ENCODE results near the gene ERO1A. TPM values are rescaled to one million over a fixed set of nuclear protein-coding genes. Genes with fewer than 3 reads are reported as not detected.

ERO1A gene
- total RNA-seq, 1 experiment from 2014 or later, result 118 TPM

DNA sequence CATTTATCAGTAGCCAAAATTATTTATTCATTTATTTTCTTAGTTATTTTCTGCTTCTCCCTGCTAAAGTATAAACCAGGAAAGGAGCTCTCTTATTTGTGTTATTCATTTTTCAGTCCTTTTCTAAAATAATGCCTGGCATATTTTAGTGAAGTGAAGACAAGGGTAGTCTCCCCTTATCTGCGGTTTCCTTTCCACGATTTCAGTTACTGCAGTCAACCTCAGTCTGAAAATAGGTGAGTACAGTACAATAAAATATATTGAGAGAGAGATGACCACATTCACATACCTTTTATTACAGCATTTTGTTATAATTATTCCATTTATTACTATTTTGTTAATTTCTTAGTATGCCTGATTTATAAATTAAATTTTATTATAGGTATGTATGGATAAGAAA is 85.2 kb downstream of the ERO1A start:
- ChIA-PET CTCF (no interaction called here), POLR2A (no interaction called here), RAD21 (ENCODE audit: low non-redundant PET in 1 of 2, low total read pairs in 2 of 2, uncharacterized antibody in 2 of 2, unreplicated experiment in 2 of 2) (no interaction called here)
- H2AFZ ChIP-seq (ENCODE audit: low read depth, low read length, poor library complexity, severe bottlenecking), result no peak overlapping the region
- no peak overlapping the region for H3K4me3 ChIP-seq (replicated peaks in 1 of 2; ENCODE audit: low read depth in 1 of 2, low read length in 2 of 2)
- H3K79me2 ChIP-seq (ENCODE audit: insufficient read depth, low read length), result no peaks in the 10 kb centered on the region
- H3K4me2 ChIP-seq (ENCODE audit: low read length), result no peak overlapping the region
- H4K20me1 ChIP-seq (ENCODE audit: insufficient read depth), result no peaks in the 10 kb centered on the region
- no peak overlapping the region for H3K27ac ChIP-seq (ENCODE audit: low read depth, low read length)
- no TSS peak for BruUV-seq (replicated peaks)
- no peaks in the 10 kb centered on the region for H3K9me3 ChIP-seq (ENCODE audit: control insufficient read depth in 1 of 2, insufficient read depth in 1 of 2, low read depth in 1 of 2, low read length in 2 of 2)
- no peaks in the 10 kb centered on the region for H3K4me1 ChIP-seq (ENCODE audit: control insufficient read depth in 1 of 2, insufficient read depth in 2 of 2, low read length in 2 of 2)
- ATAC-seq, result no peak
- no peak for TF ChIP-seq EZH2 (IDR thresholded peaks at IDR 0.05)
- TF ChIP-seq ELF1 (IDR thresholded peaks at IDR 0.05; ENCODE audit: borderline replicate concordance, low read depth), result no peak
- no peak for TF ChIP-seq SIN3A (IDR thresholded peaks at IDR 0.05; ENCODE audit: low read depth)
- TF ChIP-seq, protein P1, sequence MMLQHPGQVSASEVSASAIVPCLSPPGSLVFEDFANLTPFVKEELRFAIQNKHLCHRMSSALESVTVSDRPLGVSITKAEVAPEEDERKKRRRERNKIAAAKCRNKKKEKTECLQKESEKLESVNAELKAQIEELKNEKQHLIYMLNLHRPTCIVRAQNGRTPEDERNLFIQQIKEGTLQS (IDR thresholded peaks at IDR 0.05), result no peak
- TF ChIP-seq, protein P2, sequence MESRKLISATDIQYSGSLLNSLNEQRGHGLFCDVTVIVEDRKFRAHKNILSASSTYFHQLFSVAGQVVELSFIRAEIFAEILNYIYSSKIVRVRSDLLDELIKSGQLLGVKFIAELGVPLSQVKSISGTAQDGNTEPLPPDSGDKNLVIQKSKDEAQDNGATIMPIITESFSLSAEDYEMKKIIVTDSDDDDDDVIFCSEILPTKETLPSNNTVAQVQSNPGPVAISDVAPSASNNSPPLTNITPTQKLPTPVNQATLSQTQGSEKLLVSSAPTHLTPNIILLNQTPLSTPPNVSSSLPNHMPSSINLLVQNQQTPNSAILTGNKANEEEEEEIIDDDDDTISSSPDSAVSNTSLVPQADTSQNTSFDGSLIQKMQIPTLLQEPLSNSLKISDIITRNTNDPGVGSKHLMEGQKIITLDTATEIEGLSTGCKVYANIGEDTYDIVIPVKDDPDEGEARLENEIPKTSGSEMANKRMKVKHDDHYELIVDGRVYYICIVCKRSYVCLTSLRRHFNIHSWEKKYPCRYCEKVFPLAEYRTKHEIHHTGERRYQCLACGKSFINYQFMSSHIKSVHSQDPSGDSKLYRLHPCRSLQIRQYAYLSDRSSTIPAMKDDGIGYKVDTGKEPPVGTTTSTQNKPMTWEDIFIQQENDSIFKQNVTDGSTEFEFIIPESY (IDR thresholded peaks at IDR 0.05; ENCODE audit: extremely low read depth, insufficient replicate concordance, low read length), result no peak
- no peak for TF ChIP-seq CEBPB (IDR thresholded peaks at IDR 0.05; ENCODE audit: low read depth)
- TF ChIP-seq TCF7L2 (IDR thresholded peaks at IDR 0.05; ENCODE audit: borderline replicate concordance, extremely low read depth, insufficient read depth, insufficient read length), result no peak
- TF ChIP-seq YY1 (IDR thresholded peaks at IDR 0.05; ENCODE audit: extremely low read depth, insufficient replicate concordance, low read depth, low read length), result no peak
- TF ChIP-seq ZNF274 (IDR thresholded peaks at IDR 0.05; ENCODE audit: low read depth, low read length), result no peak
- TF ChIP-seq ZFX (IDR thresholded peaks at IDR 0.05), result no peak
- TF ChIP-seq, protein P3, sequence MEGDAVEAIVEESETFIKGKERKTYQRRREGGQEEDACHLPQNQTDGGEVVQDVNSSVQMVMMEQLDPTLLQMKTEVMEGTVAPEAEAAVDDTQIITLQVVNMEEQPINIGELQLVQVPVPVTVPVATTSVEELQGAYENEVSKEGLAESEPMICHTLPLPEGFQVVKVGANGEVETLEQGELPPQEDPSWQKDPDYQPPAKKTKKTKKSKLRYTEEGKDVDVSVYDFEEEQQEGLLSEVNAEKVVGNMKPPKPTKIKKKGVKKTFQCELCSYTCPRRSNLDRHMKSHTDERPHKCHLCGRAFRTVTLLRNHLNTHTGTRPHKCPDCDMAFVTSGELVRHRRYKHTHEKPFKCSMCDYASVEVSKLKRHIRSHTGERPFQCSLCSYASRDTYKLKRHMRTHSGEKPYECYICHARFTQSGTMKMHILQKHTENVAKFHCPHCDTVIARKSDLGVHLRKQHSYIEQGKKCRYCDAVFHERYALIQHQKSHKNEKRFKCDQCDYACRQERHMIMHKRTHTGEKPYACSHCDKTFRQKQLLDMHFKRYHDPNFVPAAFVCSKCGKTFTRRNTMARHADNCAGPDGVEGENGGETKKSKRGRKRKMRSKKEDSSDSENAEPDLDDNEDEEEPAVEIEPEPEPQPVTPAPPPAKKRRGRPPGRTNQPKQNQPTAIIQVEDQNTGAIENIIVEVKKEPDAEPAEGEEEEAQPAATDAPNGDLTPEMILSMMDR (IDR thresholded peaks at IDR 0.05 in 2 of 3, conservative IDR thresholded peaks at IDR 0.05 in 1 of 3; ENCODE audit: borderline replicate concordance in 1 of 3, insufficient read depth in 1 of 3, low read depth in 2 of 3, low read length in 2 of 3), result no peak
- TF ChIP-seq RAD21 (IDR thresholded peaks at IDR 0.05; ENCODE audit: low read depth), result no peak
- no peak for TF ChIP-seq FOSL1 (IDR thresholded peaks at IDR 0.05; ENCODE audit: low read depth)
- H3K36me3 ChIP-seq (ENCODE audit: control insufficient read depth in 1 of 2, insufficient read depth in 2 of 2, low read length in 2 of 2), result no peaks in the 10 kb centered on the region
- no peaks in the 10 kb centered on the region for H3K9me2 ChIP-seq (ENCODE audit: insufficient read depth)
- no peak for DNase-seq (ENCODE audit: low read depth, low spot score)
- no peak overlapping the region for H3K9ac ChIP-seq (ENCODE audit: low read length)
- intact Hi-C loops (cut with micrococcal nuclease), result no loop called here
- no peaks in the 10 kb centered on the region for H3K27me3 ChIP-seq (ENCODE audit: insufficient read depth, low read length)
